HUES48 (cell line): ENCODE measurements around the gene RAD18.

Experiments used
- H3K27ac ChIP-seq: one replicate; pipeline ENCODE4 v1.7.0; 2013; ENCODE audit warnings: low read depth, low read length, inconsistent platforms
- H3K27me3 ChIP-seq: 2 replicates; pipeline ENCODE4 v1.6.1; 2013; ENCODE audit warnings: mild to moderate bottlenecking, low read length; ENCODE audit not compliant: control insufficient read depth, insufficient read depth
- H3K36me3 ChIP-seq: 2 replicates; pipeline ENCODE4 v1.6.1; 2013; ENCODE audit warnings: low read length; ENCODE audit not compliant: control insufficient read depth, insufficient read depth
- H3K4me1 ChIP-seq: 2 replicates; pipeline ENCODE4 v1.6.1; 2013; ENCODE audit warnings: mild to moderate bottlenecking, low read length; ENCODE audit not compliant: control insufficient read depth, insufficient read depth
- H3K4me3 ChIP-seq: 2 replicates; pipeline ENCODE4 v1.5.1; 2013; ENCODE audit warnings: mild to moderate bottlenecking, low read depth, low read length
- H3K9ac ChIP-seq: 2 replicates; pipeline ENCODE4 v1.6.1; 2013; ENCODE audit warnings: mild to moderate bottlenecking, low read depth, low read length, moderate library complexity
- H3K9me3 ChIP-seq: 2 replicates; pipeline ENCODE4 v1.6.1; 2013; ENCODE audit warnings: low read length; ENCODE audit not compliant: control insufficient read depth, insufficient read depth

The RAD18 gene

DNA sequence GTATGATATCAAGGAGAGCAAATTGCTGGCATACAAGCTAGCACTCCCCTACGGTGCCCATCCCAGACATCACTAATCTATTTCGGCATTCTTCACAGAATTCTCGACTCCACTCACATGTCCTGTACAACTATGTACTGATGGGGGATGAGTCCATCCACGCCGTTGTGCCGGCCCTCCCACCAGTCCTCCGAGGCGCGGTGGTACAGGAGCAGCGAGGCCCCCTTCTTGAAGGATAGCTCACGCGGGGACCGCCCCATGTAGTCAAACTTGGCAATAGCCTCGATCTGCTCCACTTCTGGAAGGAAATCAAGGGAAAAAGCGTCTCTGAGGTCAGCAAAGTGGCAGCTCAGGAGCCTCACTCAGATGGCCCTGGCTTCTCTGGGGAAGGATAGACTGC, 31.0 kb upstream of the RAD18 start:
- Histone ChIP-seq H3K4me1 (no peaks in the 10 kb centered on the region), H3K27ac (no peak overlapping the region), H3K9me3 (no peaks in the 10 kb centered on the region), H3K9ac (no peak overlapping the region), H3K27me3 (no peaks in the 10 kb centered on the region), H3K4me3 (no peak overlapping the region), H3K36me3 (no peaks in the 10 kb centered on the region)

DNA sequence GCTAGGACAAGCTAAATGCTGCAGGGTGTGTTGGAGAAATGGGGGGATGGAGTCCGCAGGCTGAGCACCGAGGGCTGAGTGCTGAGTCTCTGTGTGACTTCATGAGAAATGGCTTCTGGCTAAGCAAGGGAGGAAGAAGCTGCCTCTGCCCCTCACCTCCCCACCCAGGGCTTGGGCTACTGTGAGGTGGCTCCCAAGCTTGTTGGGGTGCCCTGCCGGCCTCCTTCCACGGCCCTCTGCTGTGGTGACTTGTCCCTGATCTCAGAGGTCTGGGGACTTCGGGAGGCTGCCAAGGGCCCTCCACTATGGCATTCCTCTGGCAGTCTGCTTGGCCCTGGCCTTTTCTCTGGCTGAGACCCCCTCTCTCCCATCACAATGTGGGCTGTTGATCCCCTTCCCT, 30.1 kb upstream of the RAD18 start:
- Histone ChIP-seq H3K9ac (no peak overlapping the region), H3K36me3 (no peaks in the 10 kb centered on the region)

DNA sequence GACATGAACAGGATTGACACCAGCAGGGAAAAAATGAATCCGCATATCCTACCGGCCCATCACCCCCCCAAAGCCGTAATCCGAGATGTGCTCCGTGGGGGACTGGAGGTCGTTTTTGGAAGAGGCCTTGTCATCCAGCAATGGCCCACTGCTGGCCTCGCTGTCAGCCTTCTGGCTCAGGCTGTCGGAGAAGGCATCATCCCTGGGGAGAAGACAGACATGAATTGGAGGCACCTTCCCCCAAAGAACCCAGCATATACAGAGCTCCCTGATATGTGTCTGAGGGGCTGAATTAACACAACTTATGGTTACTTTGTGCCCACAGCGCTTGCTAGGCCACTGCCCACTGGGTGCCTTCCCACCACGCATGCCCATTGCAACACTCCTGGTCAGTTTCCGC, 29.6 kb upstream of the RAD18 start:
- Histone ChIP-seq H3K27ac (no peak overlapping the region), H3K27me3 (no peaks in the 10 kb centered on the region), H3K4me1 (0 out of 2 replicates have a peak, but pooled peaks cover 8% of the 10 kb centered on the region), H3K9me3 (no peaks in the 10 kb centered on the region), H3K36me3 (no peaks in the 10 kb centered on the region), H3K9ac (no peak overlapping the region), H3K4me3 (no peak overlapping the region)

More for the DNA sequence above, 30.1 kb upstream of the RAD18 start:
- no peaks in the 10 kb centered on the region for H3K9me3 ChIP-seq
- 0 out of 2 replicates have a peak, but pooled peaks cover 5% of the 10 kb centered on the region for H3K4me1 ChIP-seq
- no peaks in the 10 kb centered on the region for H3K27me3 ChIP-seq
- no peak overlapping the region for H3K4me3 ChIP-seq
- no peak overlapping the region for H3K27ac ChIP-seq

DNA sequence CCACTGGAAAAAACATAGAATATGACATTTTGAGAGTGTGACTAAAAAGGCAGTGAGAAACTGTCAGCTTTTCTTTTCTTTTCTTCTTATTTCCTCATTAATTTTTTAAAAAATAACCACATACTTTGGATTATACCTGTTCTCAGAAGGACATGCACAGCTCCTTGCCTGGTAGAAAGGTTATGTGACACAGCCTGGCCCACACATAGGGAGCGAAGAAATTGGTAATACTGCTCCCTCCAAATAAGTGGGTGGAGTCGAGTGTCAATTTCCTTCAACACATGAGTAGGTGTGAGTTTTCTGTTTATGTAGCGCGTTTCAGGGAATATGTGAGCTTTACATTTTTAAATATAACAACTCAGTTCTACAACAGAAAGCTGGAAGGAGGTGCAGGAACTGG, 28.9 kb upstream of the RAD18 start:
- H3K4me3 ChIP-seq, result no peak overlapping the region

DNA sequence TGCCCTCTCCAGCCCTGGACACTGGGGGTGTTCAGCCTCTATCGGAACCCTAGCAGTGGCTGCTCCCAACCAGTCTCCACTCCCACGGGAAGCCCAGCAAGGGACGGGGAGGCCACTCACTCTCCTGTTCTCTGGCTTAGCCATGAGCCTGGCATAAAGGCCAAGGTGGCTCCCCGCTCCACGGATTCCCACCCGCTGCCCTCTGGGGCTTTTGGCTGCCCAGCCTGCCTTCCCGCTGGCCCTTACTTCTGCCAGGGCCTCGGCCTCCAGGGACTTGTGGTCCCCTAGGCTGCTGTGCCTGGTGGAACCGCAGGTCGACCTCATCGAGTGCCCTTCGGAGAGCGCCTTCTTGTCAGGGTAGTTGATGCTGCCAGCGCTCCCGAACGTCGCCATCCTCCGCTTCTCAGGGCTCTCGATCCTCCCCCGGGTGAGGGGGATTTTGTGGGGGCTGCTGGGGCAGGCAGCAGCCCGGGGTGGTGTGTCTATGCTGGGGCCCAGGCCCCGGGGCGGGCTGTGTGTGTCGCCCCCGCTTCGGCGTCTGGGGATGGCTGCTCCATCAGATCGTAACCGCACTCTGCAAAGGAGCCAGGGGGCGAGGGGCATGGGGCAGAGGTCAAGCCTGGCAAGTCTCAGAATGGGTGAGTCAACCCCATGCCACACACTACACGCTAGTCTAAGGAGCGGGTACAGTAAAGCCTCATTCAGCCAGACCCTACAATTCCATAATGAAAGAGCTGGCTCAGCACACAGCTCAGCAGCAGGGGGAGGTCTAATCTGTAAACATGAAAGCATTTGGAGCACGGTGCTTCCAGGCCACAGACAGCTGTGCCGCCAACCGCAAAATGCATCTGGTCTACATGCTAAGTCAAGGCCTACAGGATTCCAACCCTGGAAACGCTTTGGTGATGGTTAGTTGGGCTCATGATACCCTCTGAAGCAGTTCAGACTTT, 27.3 kb upstream of the RAD18 start:
- H3K36me3 ChIP-seq, result no peaks in the 10 kb centered on the region
- H3K27ac ChIP-seq, result no peak overlapping the region
- no peaks in the 10 kb centered on the region for H3K9me3 ChIP-seq
- no peaks in the 10 kb centered on the region for H3K27me3 ChIP-seq
- H3K4me1 ChIP-seq, result 0 out of 2 replicates have a peak, but pooled peaks cover 8% of the 10 kb centered on the region
- H3K4me3 ChIP-seq, result no peak overlapping the region
- no peak overlapping the region for H3K9ac ChIP-seq

More for the DNA sequence above, 28.9 kb upstream of the RAD18 start:
- H3K9ac ChIP-seq, result no peak overlapping the region
- no peak overlapping the region for H3K27ac ChIP-seq
- H3K27me3 ChIP-seq, result no peaks in the 10 kb centered on the region
- H3K4me1 ChIP-seq, result 0 out of 2 replicates have a peak, but pooled peaks cover 8% of the 10 kb centered on the region
- H3K9me3 ChIP-seq, result no peaks in the 10 kb centered on the region
- H3K36me3 ChIP-seq, result no peaks in the 10 kb centered on the region

DNA sequence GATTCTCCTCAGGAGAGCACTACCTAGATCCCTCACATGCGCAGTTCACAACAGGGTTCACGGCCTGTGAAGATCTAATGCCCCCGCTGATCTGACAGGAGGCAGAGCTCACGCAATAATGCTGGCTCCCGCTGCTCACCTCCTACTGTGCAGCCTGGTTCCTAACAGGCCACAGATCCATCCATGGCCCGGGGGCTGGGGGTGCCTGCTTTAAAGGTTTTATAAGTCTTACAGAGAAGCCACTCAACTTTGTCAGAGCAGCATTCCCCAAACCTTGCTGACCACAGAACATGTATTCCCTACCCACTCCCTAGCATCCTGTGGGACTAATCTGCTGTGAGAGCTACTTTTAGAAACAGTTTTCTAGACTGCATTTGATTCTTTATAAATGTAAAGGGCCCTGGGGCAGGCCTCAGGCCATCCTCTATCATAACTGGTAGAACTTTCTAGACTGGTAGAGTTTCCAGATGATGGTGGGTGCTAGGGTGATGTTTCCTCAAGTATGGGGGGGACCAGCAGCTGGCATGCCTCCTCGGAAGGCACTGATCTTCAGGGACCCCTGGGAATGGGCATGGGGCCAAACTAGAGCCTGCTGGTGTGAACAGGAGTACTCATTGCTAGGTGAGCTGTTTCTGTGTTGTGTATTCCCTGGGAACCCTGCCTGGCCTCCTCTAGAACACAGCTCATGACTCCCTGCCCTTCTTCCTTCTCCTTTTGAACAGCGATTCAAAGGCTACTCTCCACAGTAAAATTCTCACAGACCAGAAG, 25.7 kb upstream of the RAD18 start:
- Histone ChIP-seq H3K9ac (no peak overlapping the region), H3K36me3 (no peaks in the 10 kb centered on the region), H3K27ac (no peak overlapping the region), H3K4me1 (0 out of 2 replicates have a peak, but pooled peaks cover 8% of the 10 kb centered on the region), H3K4me3 (no peak overlapping the region), H3K27me3 (no peaks in the 10 kb centered on the region), H3K9me3 (no peaks in the 10 kb centered on the region)

DNA sequence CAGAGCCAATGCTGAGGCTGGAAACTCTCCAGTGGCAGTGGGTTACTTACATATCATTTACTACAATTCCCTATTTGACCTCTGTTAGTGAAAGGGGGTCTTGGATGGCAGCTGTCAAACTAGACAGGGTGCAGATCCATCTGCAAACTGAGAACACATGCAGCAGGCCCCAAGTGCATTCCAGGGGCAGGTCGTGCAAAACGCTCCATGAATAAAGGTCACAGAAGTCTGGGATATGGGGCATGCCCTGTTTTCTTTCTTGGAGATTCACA, 25.0 kb upstream of the RAD18 start:
- Histone ChIP-seq H3K27ac (no peak overlapping the region), H3K4me3 (no peak overlapping the region), H3K4me1 (0 out of 2 replicates have a peak, but pooled peaks cover 8% of the 10 kb centered on the region), H3K27me3 (no peaks in the 10 kb centered on the region), H3K36me3 (no peaks in the 10 kb centered on the region), H3K9me3 (no peaks in the 10 kb centered on the region), H3K9ac (no peak overlapping the region)

DNA sequence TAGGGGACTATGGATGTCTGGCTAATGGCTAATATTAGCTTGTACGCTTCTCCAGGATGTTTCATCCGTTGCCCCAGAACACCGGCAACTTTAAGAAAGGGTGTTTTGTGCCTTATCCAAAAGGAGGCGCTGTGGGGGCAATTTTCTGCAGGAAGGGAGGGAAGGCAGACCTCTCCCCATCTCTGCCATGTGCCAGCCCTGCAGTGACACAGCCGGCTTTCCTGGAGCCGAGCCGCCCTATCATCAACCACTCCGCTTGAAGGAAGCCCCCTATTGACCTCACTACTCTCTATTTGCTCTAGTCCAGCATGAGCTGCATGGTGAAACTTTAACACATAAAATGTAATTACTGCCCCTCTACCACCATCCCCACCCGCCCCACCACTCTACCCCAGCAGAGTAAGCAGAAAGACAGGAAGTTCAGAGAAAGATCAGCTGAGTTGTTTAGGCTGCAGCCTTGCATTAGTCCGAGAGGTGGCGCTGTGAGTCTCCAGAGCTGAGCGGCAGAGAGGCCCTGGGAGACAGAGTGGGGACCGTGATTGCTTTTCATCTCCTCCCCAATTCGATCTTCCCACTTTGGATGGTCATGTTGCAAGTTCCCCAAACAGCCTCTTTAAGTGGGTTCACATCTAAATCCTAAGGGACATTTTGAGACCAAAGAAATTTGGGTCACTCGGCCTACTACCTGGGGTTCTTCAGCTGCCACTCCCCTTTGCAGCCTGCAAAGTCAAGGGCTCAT, 24.5 kb upstream of the RAD18 start:
- Histone ChIP-seq H3K9me3 (no peaks in the 10 kb centered on the region), H3K27me3 (no peaks in the 10 kb centered on the region), H3K4me3 (peak overlapping the region; percentile 40; the same call in 1 of the 2 replicates), H3K36me3 (no peaks in the 10 kb centered on the region), H3K4me1 (0 out of 2 replicates have a peak, but pooled peaks cover 8% of the 10 kb centered on the region), H3K9ac (no peak overlapping the region), H3K27ac (no peak overlapping the region)

DNA sequence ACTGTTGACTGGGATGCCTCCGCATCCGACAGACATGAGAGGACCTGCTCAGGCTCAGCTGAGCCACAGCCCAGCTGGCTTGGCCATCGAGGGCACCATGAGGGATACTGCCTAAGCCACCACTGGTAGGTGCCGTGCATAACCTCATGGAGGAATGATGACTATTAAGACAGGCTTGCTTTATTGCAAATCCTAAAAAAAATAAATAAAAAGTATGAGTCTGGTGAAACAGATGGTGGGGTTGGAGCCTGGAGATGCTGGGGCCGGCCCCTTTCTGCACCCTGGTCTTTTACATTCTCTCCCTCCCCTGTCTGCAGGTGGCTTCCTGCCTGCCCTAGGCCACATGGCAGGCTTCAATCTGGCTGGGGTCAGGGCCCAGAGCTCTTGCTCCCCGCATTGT, 24.0 kb upstream of the RAD18 start:
- Histone ChIP-seq H3K9ac (no peak overlapping the region), H3K27ac (no peak overlapping the region), H3K36me3 (no peaks in the 10 kb centered on the region), H3K9me3 (no peaks in the 10 kb centered on the region), H3K4me1 (0 out of 2 replicates have a peak, but pooled peaks cover 8% of the 10 kb centered on the region), H3K4me3 (no peak overlapping the region), H3K27me3 (no peaks in the 10 kb centered on the region)

DNA sequence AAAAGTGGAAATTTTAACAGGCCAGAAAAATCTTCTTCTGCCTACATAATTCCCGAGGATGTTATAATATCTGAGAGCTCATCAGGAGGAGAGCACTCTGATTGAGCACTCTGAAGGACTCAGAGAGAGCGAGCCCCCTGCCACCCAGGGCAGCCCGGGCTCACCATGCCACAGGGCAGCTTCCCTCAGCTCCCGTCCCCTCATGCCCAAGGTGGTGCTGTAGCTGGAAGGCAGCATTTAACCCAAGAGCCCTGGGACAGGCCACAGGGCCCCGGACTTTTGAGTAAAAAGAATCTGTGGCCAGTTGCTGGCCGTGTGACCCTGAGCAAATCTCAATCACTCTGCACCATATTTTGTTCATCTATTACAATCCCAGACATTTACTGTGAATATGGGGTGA, 23.5 kb upstream of the RAD18 start:
- H3K4me1 ChIP-seq, result 0 out of 2 replicates have a peak, but pooled peaks cover 8% of the 10 kb centered on the region
- H3K27ac ChIP-seq, result no peak overlapping the region
- H3K27me3 ChIP-seq, result no peaks in the 10 kb centered on the region
- H3K9ac ChIP-seq, result no peak overlapping the region
- H3K36me3 ChIP-seq, result no peaks in the 10 kb centered on the region
- H3K9me3 ChIP-seq, result no peaks in the 10 kb centered on the region
- no peak overlapping the region for H3K4me3 ChIP-seq
